Activated CD4-positive, alpha-beta T cell treated with anti-CD3 and anti-CD28 coated beads for 24 hours (primary cell): Measurements from ENCODE around the gene GRAP.

Source experiments
- DNase-seq, 2 donors: peaks; one replicate each; pipeline ENCODE4 v3.0.0-alpha.2; 2020; ENCODE audit warnings: low read depth in 2 of 2

GRAP gene

DNA sequence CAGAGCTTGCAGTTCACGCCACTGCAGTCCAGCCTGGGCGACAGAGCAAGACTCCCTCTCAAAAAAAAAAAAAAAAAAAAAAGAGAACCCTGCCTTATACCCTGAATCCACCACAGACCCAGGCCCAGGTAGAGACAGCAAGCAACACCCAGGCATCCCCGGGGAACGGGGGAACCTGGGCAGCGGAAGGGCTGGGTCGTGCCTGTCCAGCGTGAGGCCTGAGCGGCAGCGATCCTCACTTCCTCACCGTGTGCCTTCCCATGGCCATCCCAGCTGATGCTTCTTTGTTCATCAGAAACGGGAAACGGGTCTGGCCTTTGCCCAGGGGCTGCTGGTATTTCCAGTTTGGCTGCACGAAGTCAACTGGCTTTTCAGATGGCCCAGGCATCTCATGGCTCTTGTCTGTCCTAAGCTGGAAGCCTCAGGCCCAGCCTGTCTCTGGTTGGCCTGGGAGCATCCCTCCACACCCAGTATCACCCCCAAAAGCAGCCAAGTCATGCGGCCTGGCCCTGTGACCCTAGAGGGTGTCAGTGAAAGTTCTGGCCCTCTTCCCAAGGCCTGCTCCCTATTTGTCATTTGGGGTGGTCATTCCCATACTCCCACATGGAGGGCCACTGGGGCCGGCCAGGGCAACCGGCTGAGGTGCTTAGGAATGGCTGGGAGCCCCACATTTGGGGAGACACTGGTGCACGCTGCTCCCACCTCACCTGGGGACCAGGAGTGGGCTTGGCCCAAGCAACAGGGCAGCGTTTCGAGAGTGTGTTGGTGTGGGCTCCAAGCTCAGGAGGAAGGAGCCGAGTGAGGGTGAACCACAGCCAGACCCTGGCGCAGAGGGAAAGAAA, 62.3 kb downstream of the GRAP start:
- no peak for DNase-seq

DNA sequence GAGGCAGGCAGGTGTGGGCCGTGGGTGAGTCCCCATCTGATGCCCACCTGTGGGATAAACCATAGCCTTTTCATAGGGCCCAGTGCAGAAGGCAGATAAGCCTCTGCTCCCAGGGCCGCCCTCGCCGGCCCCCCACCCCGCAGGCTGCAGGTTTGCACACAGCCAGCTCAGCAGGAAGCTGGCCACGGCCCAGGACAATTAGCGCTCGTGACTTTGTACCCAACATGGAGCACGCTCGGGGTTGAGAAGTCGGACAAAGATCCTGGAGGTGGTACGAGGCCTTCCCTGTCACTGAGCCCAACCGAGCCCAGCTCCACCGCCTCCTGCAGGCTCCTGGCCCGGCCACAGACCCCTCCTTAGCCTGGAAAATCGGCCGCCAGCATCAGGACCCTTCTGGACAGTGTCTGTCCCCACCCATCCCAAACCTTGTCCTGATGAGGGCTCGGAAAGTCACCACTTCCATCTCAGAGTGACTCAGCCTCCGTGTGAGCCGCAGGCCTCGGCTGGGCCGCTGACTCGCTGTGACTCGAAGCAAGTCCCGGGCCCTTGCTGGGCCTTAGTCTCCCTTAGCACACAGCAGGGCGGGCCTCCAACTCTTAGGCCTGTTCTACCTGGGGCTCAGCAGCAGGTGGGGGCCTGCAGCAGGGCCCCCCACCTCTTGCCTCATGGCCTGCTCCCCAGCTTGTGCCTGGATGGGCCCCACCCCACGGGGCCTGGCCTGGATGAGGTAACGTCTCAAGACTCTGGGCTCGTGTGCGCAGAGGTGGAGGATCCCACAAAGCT, 64.9 kb downstream of the GRAP start:
- DNase-seq, result no peak

DNA sequence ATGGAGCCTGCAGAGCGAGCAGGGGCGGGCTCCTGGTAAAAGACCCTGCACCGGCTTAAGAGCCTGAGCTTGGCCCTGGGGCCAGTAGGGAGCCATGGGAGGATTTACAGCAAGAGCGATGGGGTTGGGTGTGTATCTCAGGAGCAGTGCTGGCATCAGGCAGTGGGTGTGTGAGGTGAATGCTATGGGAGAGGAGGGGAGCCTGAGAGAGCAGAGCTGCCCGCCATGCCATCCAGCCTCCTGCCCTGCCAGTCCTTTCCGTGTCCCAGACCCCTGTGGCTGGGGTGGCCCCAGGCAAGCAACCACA, 65.5 kb downstream of the GRAP start:
- DNase-seq, result no peak

DNA sequence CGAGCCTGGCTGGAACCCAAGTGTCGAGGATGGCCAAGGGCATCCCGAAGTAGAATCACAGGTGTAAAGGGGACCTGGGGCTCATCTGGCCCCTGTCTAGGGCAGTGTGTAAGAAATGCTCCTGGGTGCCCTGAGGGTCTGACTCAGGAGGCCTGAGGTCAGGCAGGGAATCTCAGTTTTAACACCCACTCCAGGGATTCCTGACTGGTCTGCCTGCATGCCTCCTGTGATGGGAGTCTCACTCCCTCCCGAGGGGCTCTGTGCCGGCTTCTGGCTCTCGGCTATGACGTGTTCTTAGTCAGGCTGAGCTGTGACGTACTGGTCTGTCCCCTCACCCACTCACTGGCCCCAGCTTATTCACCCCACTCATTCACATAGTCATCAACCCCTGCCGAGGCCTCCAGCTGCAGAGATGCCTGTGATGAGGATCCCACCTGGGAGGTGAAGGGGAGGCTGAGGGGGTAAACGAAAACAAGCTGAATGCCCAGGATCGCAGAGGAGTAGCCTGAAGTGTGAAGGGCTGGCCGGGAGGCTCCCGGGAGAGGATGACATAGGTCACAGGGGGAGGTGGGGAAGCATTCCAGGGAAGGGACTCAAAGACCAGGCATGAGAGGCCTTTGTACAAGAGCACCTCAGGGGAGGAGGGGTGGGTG, 65.9 kb downstream of the GRAP start:
- no peak for DNase-seq

DNA sequence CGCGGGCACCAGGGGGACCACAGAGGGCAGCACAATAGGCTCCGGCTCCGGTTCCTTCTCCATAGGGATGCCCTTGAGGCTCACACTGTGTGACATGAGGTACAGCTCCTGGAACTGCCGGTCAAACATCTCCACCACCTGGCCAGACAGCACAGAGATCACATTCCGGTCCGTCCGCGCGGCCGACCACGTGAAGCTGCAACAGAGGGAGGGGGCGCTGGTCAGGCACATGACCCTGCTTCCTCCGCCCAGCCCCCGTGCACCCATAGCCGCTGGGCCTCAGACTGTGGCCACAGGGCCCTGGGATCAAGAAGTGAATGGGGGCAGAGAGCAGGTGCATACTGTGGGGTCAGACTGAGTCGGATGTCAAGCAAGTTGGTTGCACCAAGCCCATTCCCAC, 68.1 kb downstream of the GRAP start:
- no peak for DNase-seq

DNA sequence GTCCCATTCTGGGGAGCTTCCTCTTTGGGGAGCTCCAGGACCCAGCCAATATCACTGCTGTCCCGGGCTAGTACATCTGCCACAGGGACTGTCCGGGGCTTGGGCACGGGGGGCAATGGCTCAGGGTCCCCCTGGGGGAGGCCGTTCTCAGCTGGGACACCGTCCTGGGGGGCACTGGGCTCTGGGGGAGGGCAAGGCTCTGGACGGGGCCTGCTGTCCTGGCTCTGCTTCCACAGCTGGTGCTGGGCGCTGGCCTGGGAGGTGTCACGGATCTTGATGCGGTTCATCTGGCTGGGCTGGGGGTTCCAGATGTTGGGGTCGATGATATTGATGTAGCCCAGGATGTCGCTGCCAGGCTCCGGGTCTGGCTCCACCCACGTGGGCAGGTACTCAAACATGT, 68.7 kb downstream of the GRAP start:
- DNase-seq, result no peak

DNA sequence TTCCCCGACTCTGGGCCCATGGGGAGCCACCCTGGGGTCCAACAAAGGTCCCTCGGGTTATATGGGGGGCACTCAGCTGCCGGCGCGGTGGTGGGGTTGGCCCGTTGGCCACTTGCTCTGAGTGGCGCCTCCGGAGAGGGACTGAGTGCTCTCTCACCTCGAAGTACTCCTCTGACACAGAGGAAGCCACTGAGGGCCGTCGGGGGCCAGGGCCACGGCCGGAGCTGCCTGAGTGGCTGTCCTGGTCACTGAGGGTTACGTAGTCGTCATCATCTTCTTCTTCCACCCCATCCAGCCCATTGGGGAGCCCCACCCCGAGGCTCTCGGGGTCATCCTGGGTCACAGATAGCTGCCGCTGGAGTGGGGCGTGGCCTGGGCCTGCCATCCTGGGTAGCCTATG, 69.1 kb downstream of the GRAP start:
- no peak for DNase-seq

DNA sequence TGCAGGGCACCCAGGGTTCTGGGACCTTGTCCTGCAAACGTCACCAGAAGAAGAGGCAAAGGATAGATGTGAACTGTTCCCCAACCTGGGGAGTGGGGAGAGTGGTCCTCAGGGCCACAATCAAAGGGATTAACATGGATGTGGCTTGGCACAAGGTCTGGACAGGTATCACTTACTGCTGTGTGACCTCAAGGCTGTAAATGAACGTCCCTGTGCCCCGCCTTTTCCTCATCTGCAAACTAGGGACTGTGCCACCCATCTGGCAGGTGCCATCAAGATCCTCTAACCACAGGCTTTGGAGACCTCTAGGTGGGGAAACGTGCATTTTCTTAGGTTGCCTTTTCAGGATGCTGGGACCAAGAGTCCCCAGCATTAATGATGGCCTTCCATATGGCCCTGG, 69.7 kb downstream of the GRAP start:
- DNase-seq, result no peak

DNA sequence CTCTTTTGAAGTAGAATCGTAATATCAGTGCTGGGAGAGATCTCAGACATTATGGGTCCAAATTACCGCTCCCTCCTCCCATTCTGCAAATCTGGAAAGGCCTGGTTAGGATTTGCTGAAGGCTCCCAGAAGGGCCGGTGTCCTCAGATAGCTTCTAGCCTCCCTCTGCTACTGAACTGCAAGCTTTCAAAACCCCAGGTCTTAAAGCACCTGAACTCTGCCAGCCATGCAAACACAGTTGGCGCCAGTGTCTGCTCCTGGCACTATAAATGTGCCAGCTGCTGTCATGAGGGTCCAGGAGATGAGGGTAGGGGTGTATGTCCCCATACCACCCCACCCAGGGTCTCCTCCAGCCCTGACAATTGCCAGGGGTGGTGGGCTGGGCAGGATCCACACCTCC, 70.6 kb downstream of the GRAP start:
- no peak for DNase-seq

DNA sequence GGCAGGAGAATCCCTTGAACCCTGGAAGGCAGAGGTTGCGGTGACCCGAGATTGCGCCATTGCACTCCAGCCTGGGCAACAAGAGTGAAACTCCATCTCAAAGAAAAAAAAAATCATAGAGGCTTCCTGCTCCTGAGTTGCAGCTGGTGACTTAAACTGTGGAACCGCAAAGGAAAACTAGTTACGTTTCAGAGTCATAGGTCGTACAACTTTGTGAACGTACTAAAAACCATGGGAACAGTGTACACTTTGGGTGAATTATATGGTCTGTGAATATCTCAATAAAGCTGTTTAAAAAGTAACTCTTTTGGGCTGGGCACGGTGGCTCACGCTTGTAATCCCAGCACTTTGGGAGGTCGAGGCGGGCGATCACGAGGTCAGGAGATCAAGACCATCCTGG, 71.2 kb downstream of the GRAP start:
- no peak for DNase-seq

DNA sequence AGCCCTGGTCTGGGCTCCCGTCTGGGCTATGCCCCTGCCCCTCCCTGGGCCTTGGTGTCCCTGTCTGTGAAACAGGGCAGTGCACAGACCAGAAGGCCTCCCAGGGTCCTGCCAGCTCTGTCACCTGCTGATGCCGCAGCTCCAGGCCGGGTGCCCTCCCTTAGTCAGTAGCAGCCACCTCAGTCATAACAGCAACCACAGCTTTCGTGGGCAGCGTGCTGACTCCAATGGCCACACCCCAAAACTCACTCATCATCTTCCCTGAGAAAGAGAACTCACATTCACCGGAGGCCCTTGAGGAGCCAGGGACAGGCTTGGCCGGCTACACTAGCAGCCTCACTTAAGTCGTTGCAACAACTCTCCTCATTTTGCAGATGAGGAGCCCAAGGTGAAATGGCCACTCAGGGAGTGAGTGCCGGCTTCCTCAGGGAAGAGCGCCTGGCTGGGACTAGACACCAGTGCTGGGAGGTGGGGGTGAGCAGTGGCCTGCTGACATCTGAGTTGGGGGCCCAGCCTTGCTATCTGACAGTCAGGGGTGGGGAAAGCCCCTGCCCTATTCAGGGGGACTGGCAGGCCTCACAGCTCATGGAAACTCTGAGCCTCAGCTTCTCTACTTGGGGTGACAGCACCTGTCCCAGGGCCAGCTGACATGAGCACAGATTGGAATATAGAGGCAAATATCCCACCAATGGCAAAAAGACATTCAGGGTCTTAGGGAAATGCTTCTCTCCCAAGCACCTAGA, 72.2 kb downstream of the GRAP start:
- DNase-seq, result no peak

DNA sequence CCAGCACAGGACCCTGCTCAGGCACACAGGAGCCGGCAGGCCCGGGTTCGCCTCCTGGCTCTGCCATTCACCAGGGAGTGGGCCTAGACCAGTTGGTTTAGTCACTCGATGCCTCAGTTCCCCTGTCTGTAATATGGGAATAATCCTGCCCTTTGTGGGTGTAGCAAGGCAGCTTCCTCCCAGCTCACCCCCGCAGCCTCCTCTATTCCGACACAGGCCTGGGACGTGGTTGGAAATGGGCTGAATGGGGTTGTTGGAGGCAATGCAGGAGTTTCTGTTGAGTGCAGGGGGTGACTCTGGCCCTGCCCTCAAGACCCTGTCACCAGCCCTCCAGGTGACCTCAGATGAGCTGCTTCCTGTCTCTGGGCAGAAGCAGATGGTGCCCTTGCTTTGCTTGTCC, 75.0 kb downstream of the GRAP start:
- no peak for DNase-seq
